ENCODE measurements around the gene TPST2. TPM values are rescaled to one million over a fixed set of nuclear protein-coding genes. Genes with fewer than 3 reads are reported as not detected.

The TPST2 gene
- total RNA-seq, 1 experiment from 2014 or later = 7.0 TPM

DNA sequence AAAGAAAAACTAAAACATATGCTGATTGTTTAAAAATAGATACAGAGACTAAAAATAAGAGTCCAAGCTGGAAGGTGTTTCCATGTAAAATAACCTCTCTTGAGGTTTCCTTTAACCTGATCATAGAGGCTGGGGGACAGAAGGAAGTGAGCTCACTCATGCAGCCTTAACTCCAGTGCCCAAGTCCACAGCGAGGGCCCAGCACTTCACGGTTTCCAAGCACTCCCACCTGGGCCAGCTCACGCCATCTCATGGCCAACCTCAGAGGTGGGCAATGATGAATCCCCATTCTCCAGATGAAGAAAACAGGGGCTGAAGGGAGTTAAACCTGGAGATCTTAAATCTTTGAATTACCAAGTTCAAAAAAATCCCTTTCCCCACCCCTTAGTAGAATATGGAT, 62.8 kb downstream of the TPST2 start:
- no peak for DNase-seq (ENCODE audit: unreplicated experiment)
- H3K4me3 Mint-ChIP-seq (ENCODE audit: unreplicated experiment) = no peak overlapping the region
- BruUV-seq (replicated peaks) = no TSS peak
- CTCF ChIA-PET = interaction anchor here (0.7 kb wide), 1 partner anchor 54 kb away, joined by 3 read pairs; no protein-coding TSS in a partner anchor
- POLR2A ChIA-PET = interaction anchor here (1.8 kb wide), 1 partner anchor 14 kb away, joined by 4 read pairs; the partner anchor contains the start of gene TFIP11
- intact Hi-C loops (cut with micrococcal nuclease) = no loop called here
- H3K4me1 Mint-ChIP-seq (ENCODE audit: insufficient read depth, unreplicated experiment) = peaks cover 10% of the 10 kb centered on the region
- H3K9me3 Mint-ChIP-seq (ENCODE audit: unreplicated experiment) = no peaks in the 10 kb centered on the region
- peaks cover 15% of the 10 kb centered on the region for H3K36me3 Mint-ChIP-seq (ENCODE audit: insufficient read depth, unreplicated experiment)
- H3K27ac Mint-ChIP-seq (ENCODE audit: low read depth, unreplicated experiment) = no peak overlapping the region
- H3K27me3 Mint-ChIP-seq (ENCODE audit: insufficient read depth, unreplicated experiment) = no peaks in the 10 kb centered on the region
- TF ChIP-seq, protein P1, sequence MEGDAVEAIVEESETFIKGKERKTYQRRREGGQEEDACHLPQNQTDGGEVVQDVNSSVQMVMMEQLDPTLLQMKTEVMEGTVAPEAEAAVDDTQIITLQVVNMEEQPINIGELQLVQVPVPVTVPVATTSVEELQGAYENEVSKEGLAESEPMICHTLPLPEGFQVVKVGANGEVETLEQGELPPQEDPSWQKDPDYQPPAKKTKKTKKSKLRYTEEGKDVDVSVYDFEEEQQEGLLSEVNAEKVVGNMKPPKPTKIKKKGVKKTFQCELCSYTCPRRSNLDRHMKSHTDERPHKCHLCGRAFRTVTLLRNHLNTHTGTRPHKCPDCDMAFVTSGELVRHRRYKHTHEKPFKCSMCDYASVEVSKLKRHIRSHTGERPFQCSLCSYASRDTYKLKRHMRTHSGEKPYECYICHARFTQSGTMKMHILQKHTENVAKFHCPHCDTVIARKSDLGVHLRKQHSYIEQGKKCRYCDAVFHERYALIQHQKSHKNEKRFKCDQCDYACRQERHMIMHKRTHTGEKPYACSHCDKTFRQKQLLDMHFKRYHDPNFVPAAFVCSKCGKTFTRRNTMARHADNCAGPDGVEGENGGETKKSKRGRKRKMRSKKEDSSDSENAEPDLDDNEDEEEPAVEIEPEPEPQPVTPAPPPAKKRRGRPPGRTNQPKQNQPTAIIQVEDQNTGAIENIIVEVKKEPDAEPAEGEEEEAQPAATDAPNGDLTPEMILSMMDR (IDR thresholded peaks at IDR 0.05; ENCODE audit: unreplicated experiment) = no peak

GRCh38 chr22:26525946-26526564, 63.9 kb downstream of the TPST2 start:
- ChIA-PET CTCF (no interaction called here), POLR2A (interaction anchor here (1.8 kb wide), 1 partner anchor 13 kb away, joined by 4 read pairs; the partner anchor contains the start of gene TFIP11)
- TF ChIP-seq, protein P1 (IDR thresholded peaks at IDR 0.05; ENCODE audit: unreplicated experiment) = no peak
- Mint-ChIP-seq H3K9me3 (ENCODE audit: unreplicated experiment) (no peaks in the 10 kb centered on the region), H3K4me3 (ENCODE audit: unreplicated experiment) (no peak overlapping the region), H3K36me3 (ENCODE audit: insufficient read depth, unreplicated experiment) (peaks cover 15% of the 10 kb centered on the region), H3K27ac (ENCODE audit: low read depth, unreplicated experiment) (no peak overlapping the region), H3K4me1 (ENCODE audit: insufficient read depth, unreplicated experiment) (peaks cover 10% of the 10 kb centered on the region), H3K27me3 (ENCODE audit: insufficient read depth, unreplicated experiment) (no peaks in the 10 kb centered on the region)
- intact Hi-C loops (cut with micrococcal nuclease) = no loop called here
- no peak for DNase-seq (ENCODE audit: unreplicated experiment)
- BruUV-seq (replicated peaks) = no TSS peak

- Mint-ChIP-seq H3K27me3 (ENCODE audit: insufficient read depth, unreplicated experiment) (no peaks in the 10 kb centered on the region), H3K27ac (ENCODE audit: low read depth, unreplicated experiment) (no peak overlapping the region), H3K9me3 (ENCODE audit: unreplicated experiment) (no peaks in the 10 kb centered on the region), H3K36me3 (ENCODE audit: insufficient read depth, unreplicated experiment) (peaks cover 6% of the 10 kb centered on the region), H3K4me3 (ENCODE audit: unreplicated experiment) (no peak overlapping the region), H3K4me1 (ENCODE audit: insufficient read depth, unreplicated experiment) (peaks cover 6% of the 10 kb centered on the region)
- TF ChIP-seq, protein P1 (IDR thresholded peaks at IDR 0.05; ENCODE audit: unreplicated experiment) = no peak
- no TSS peak for BruUV-seq (replicated peaks)
- intact Hi-C loops (cut with micrococcal nuclease) = no loop called here
- ChIA-PET POLR2A (interaction anchor here (3.2 kb wide), 1 partner anchor 12 kb away, joined by 12 read pairs; the partner anchor contains the start of gene TFIP11), CTCF (no interaction called here)
- no peak for DNase-seq (ENCODE audit: unreplicated experiment)
Measured at GRCh38 chr22:26524870-26525269, 65.1 kb downstream of the TPST2 start.

DNA sequence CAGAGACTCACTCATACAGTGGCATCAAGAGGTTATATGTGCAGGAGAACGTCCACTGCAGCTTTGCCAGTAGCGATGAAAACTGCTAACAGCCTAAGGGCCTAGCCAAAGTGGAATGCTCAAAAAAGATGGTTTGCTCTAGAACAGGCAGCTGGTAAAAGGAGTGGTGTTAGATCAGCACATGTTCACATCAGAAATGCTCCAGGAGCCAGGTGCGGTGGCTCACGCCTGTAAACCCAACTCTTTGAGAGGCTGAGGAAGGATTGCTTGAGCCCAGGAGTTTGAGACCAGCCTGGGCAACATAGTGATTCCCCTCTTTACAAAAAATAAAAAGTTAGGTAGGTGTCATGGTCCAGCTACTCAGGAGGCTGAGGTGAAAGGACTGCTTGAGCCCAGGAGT, 67.3 kb downstream of the TPST2 start:
- H3K27me3 Mint-ChIP-seq (ENCODE audit: insufficient read depth, unreplicated experiment) = no peaks in the 10 kb centered on the region
- POLR2A ChIA-PET = interaction anchor here (0.6 to 3.2 kb wide), 2 partner anchors 10 to 24 kb away, joined by 4 to 12 read pairs; partner anchors contain the start of gene TFIP11
- TF ChIP-seq, protein P1 (IDR thresholded peaks at IDR 0.05; ENCODE audit: unreplicated experiment) = no peak
- DNase-seq (ENCODE audit: unreplicated experiment) = no peak
- no peaks in the 10 kb centered on the region for H3K4me1 Mint-ChIP-seq (ENCODE audit: insufficient read depth, unreplicated experiment)
- BruUV-seq (replicated peaks) = no TSS peak
- intact Hi-C loops (cut with micrococcal nuclease) = no loop called here
- H3K36me3 Mint-ChIP-seq (ENCODE audit: insufficient read depth, unreplicated experiment) = peaks cover 6% of the 10 kb centered on the region
- CTCF ChIA-PET = no interaction called here
- H3K9me3 Mint-ChIP-seq (ENCODE audit: unreplicated experiment) = no peaks in the 10 kb centered on the region
- H3K4me3 Mint-ChIP-seq (ENCODE audit: unreplicated experiment) = no peak overlapping the region
- H3K27ac Mint-ChIP-seq (ENCODE audit: low read depth, unreplicated experiment) = no peak overlapping the region
